ENCODE data around the gene CDK2AP2.

Gene CDK2AP2

DNA sequence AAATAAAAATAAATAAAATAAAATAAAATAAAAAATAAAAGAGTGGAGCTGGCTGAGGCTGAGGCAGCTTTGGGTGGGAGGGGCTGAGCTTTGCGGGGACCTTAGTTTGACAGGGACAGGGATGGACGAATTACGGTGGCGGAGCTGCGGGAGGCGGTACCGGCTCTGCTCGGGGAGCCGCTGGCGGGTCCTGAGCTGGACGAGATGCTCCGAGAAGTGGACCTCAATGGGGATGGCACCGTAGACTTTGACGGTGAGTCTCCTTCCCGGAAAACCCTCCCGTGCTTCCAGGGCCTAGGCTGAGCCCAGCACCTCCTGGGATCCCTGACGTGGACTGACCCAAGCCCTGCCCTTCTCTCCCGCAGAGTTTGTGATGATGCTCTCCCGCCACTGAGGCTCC, 49.7 kb downstream of the CDK2AP2 start:
- TF ChIP-seq GATA3 (IDR thresholded peaks at IDR 0.05; ENCODE audit: low read depth, low read length) (no peak), GATA2 (IDR thresholded peaks at IDR 0.05; ENCODE audit: low read depth, low read length) (no peak)

GRCh38 chr11:67457453-67457852, 50.5 kb downstream of the CDK2AP2 start:
- TF ChIP-seq GATA3 (IDR thresholded peaks at IDR 0.05; ENCODE audit: low read depth, low read length) = no peak
- no peak for TF ChIP-seq GATA2 (IDR thresholded peaks at IDR 0.05; ENCODE audit: low read depth, low read length)
